ENCODE results near the gene FLT3LG. TPM values are rescaled to one million over a fixed set of nuclear protein-coding genes. Genes with fewer than 3 reads are reported as not detected.
A peak's percentile ranks its signal among the peaks of the same experiment; 100 is the strongest.

FLT3LG gene
- total RNA-seq, 1 donor from 2014 or later = 1.9 TPM

DNA sequence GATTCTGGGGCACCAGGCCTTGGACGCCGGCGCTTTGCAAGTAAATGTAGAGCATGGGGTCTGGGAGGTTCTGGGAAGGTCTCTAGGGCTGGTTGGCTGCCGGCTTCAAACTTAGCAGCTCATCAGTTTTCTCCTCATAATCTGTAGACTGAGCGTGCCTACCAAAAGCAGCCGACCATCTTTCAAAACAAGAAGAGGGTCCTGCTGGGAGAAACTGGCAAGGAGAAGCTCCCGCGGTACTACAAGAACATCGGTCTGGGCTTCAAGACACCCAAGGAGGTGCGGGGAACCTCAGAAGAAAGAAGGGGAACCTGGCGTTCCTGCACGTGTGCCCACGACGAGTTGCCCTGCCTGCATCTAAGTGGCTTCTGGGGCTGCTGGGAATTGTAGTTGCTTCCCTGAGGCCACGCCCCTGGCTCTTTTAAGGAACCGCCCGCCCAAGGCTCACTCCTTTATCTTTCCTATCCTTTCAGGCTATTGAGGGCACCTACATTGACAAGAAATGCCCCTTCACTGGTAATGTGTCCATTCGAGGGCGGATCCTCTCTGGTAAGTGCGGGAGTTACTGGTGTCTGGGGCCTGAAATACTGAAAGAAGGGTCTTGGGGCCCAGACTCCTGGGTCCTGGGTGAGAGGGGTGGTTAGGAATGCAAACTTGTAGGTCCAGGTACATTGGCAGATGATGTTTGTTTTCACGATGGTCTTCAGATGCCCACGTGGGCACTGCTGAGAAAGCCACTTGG is 23.2 kb downstream of the FLT3LG start:
- no peaks in the 10 kb centered on the region for H3K27me3 Mint-ChIP-seq (ENCODE audit: low read depth)
- H3K27ac Mint-ChIP-seq (ENCODE audit: unreplicated experiment) = peak overlapping the region; percentile 97
- peaks cover 28% of the 10 kb centered on the region for H3K4me1 Mint-ChIP-seq (ENCODE audit: low read depth)
- no peaks in the 10 kb centered on the region for H3K9me3 Mint-ChIP-seq (ENCODE audit: low read depth)
- peaks cover 19% of the 10 kb centered on the region for H3K36me3 Mint-ChIP-seq (ENCODE audit: low read depth)
- DNase-seq (ENCODE audit: low spot score) = no peak
- H3K4me3 Mint-ChIP-seq (ENCODE audit: unreplicated experiment) = peak overlapping the region; percentile 85
- TF ChIP-seq CTCF (IDR thresholded peaks at IDR 0.05) = no peak

DNA sequence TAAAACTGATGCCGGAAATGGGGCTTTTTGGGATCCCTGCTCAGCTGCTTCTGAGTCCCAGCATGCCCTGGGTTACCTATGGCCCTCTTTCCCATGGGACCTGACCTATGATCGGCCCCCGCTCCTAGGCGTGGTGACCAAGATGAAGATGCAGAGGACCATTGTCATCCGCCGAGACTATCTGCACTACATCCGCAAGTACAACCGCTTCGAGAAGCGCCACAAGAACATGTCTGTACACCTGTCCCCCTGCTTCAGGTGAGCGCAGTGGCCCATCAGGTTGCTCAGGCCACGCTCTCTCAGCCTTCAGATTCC is 23.7 kb downstream of the FLT3LG start:
- DNase-seq (ENCODE audit: low spot score) = no peak
- H3K9me3 Mint-ChIP-seq (ENCODE audit: low read depth) = no peaks in the 10 kb centered on the region
- no peak for TF ChIP-seq CTCF (IDR thresholded peaks at IDR 0.05)
- no peaks in the 10 kb centered on the region for H3K27me3 Mint-ChIP-seq (ENCODE audit: low read depth)
- peaks cover 17% of the 10 kb centered on the region for H3K36me3 Mint-ChIP-seq (ENCODE audit: low read depth)
- H3K4me3 Mint-ChIP-seq (ENCODE audit: unreplicated experiment) = peak overlapping the region; percentile 85
- H3K4me1 Mint-ChIP-seq (ENCODE audit: low read depth) = peaks cover 28% of the 10 kb centered on the region
- peak overlapping the region; percentile 97 for H3K27ac Mint-ChIP-seq (ENCODE audit: unreplicated experiment)

GRCh38 chr19:49498475-49498874 is 24.5 kb downstream of the FLT3LG start:
- DNase-seq (ENCODE audit: low spot score) = no peak
- Mint-ChIP-seq H3K36me3 (ENCODE audit: low read depth) (peaks cover 13% of the 10 kb centered on the region), H3K9me3 (ENCODE audit: low read depth) (no peaks in the 10 kb centered on the region), H3K27ac (ENCODE audit: unreplicated experiment) (no peak overlapping the region), H3K4me1 (ENCODE audit: low read depth) (peaks cover 28% of the 10 kb centered on the region), H3K27me3 (ENCODE audit: low read depth) (no peaks in the 10 kb centered on the region), H3K4me3 (ENCODE audit: unreplicated experiment) (no peak overlapping the region)
- no peak for TF ChIP-seq CTCF (IDR thresholded peaks at IDR 0.05)

- no peak for DNase-seq (ENCODE audit: low spot score)
- H3K4me1 Mint-ChIP-seq (ENCODE audit: low read depth) = peaks cover 28% of the 10 kb centered on the region
- H3K9me3 Mint-ChIP-seq (ENCODE audit: low read depth) = no peaks in the 10 kb centered on the region
- peak overlapping the region; percentile 27 for H3K27ac Mint-ChIP-seq (ENCODE audit: unreplicated experiment)
- no peak for TF ChIP-seq CTCF (IDR thresholded peaks at IDR 0.05)
- no peaks in the 10 kb centered on the region for H3K27me3 Mint-ChIP-seq (ENCODE audit: low read depth)
- H3K36me3 Mint-ChIP-seq (ENCODE audit: low read depth) = peaks cover 13% of the 10 kb centered on the region
- H3K4me3 Mint-ChIP-seq (ENCODE audit: unreplicated experiment) = peak overlapping the region; percentile 16
Measured at GRCh38 chr19:49499030-49499670, 25.1 kb downstream of the FLT3LG start.

GRCh38 chr19:49502866-49503581 is 29.0 kb downstream of the FLT3LG start:
- H3K4me3 Mint-ChIP-seq (ENCODE audit: unreplicated experiment) = no peak overlapping the region
- H3K27me3 Mint-ChIP-seq (ENCODE audit: low read depth) = no peaks in the 10 kb centered on the region
- H3K36me3 Mint-ChIP-seq (ENCODE audit: low read depth) = peaks cover 8% of the 10 kb centered on the region
- H3K9me3 Mint-ChIP-seq (ENCODE audit: low read depth) = no peaks in the 10 kb centered on the region
- H3K4me1 Mint-ChIP-seq (ENCODE audit: low read depth) = peaks cover 14% of the 10 kb centered on the region
- peak overlapping the region; percentile 45 for H3K27ac Mint-ChIP-seq (ENCODE audit: unreplicated experiment)
- peak; percentile 88 for TF ChIP-seq CTCF (IDR thresholded peaks at IDR 0.05)
- DNase-seq (ENCODE audit: low spot score) = no peak
